AG09319 (cell line): ENCODE measurements around the gene SUSD4.

Experiments used
- DNase-seq: peaks from one replicate; pipeline ENCODE4 v3.0.0-alpha.2; 2010; ENCODE audit warnings: low read depth; ENCODE audit errors: extremely low read depth
- CTCF ChIP-seq: IDR thresholded peaks from 2 replicates; pipeline ENCODE4 v1.5.1; 2011; ENCODE audit warnings: low read depth, mild to moderate bottlenecking, inconsistent platforms, low read length, moderate library complexity

The SUSD4 gene

GRCh38 chr1:223319905-223320580 is 43.9 kb downstream of the SUSD4 start:
- TF ChIP-seq CTCF, result no peak
- no peak for DNase-seq

- no peak for DNase-seq
- TF ChIP-seq CTCF, result no peak
These were observed 44.6 kb downstream of the SUSD4 start for GRCh38 chr1:223319398-223319797.

DNA sequence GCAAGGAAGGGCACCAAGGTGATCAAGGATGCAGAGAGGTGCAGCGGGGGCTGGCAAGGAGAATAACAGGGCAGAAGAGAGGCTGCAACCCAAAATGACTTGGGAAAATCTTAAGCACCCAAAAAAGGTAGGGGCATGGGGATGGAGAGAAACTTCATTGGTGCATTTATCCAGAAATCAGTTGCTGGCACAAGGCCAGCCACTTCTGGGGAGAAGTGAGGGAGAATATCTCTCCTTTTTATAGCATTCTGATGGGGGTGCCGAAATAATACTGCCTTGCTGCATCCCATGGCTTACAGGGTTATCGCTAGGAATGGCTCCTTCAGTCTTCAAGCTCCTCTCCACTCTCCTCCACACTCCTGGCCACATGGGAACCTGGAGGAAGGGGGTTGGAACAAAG is 47.9 kb downstream of the SUSD4 start:
- DNase-seq, result no peak
- no peak for TF ChIP-seq CTCF

- DNase-seq, result no peak
- TF ChIP-seq CTCF, result no peak
These were observed 48.3 kb downstream of the SUSD4 start for GRCh38 chr1:223315665-223316064.

- DNase-seq, result no peak
- TF ChIP-seq CTCF, result no peak
These were observed 50.6 kb downstream of the SUSD4 start for GRCh38 chr1:223313415-223313754.

DNA sequence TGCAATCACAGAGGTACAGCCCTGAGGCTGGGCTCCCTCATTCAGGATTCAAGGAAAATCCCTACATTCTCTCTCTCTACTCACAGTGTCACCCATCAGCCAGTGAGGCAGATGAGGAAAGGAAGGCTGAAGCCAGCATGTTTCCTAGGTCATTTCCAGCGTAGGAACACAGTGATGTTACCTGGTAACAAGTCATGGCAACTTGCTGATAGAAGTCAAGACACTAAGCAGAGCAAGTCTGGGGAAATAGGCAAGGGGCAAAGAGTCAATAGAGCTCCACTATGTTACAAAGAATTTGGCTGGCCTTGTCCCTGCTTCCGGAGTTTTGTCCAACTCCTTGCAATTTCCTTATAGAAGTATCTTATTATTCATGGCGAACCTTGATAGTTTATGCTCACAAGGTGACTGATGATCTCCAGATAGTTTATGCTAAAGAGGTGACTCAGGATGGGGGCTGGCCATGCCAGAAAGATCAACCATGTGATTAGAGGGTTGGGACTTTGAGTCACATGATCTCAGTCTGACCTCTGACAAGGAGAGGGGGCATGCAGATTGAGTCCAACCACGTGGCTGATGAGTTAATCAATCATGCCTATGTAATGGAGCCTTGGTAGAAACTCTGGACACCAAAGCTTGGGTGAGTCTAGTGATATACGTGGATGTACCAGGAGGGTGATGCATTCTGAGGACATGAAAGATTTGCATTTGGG is 51.1 kb downstream of the SUSD4 start:
- no peak for DNase-seq
- TF ChIP-seq CTCF, result no peak

DNA sequence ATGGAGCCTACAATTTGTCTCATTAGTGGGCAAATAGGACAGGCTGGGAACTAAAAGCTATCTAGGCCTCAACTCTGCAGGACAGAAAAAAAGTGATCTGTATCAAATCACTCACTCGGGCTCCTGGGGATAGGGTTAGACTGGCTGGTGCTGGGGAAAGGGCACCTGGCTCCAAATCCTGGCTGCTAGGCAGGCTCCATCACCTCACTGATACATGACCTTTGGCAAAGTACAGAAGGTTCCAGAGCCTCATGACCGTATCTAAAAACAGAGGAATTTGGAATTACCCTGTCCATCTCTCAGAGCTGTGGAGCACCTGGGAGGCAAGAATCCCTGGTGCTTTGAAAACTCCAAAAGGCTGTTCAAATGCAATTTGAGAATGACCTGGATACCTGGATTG is 51.7 kb downstream of the SUSD4 start:
- no peak for TF ChIP-seq CTCF
- no peak for DNase-seq
